Mononuclear cell (primary cell): ENCODE measurements around the gene PPP1R1A. TPM values are rescaled to one million over a fixed set of nuclear protein-coding genes. Genes with fewer than 3 reads are reported as not detected.

Experiments
- H3K27me3 ChIP-seq: 2 replicates; pipeline ENCODE4 v1.6.0; 2011; ENCODE audit warnings: low read length, control low read depth; ENCODE audit not compliant: insufficient read depth
- H3K4me1 ChIP-seq: 2 replicates; pipeline ENCODE4 v1.5.1; 2011; ENCODE audit warnings: mild to moderate bottlenecking, low read length, control low read depth; ENCODE audit not compliant: insufficient read depth
- H3K4me3 ChIP-seq: 2 replicates; pipeline ENCODE4 v1.5.1; 2011; ENCODE audit warnings: mild to moderate bottlenecking, low read length, moderate library complexity
- H3K9me3 ChIP-seq: 2 replicates; pipeline ENCODE4 v1.5.1; 2011; ENCODE audit warnings: low read depth, mild to moderate bottlenecking, control low read depth, low read length
- total RNA-seq: library from RNA; depleted of rRNA; stranded (reverse); fragments of >200 nt; gene quantifications from one replicate; pipeline ENCODE4 v1.2.3, GENCODE V29; 2012

The PPP1R1A gene
- total RNA-seq = not detected

GRCh38 chr12:54588110-54588889, at the start of gene PPP1R1A:
Gene PPP1R1A (minus strand): TSS chr12:54588659. CDS start chr12:54588488, 171 bp downstream.
- Histone ChIP-seq H3K27me3 (peaks cover 33% of the 10 kb centered on the region), H3K9me3 (no peaks in the 10 kb centered on the region), H3K4me1 (peaks cover 5% of the 10 kb centered on the region), H3K4me3 (no peak within 1 kb of the TSS)

- no peaks in the 10 kb centered on the region for H3K27me3 ChIP-seq
- no peaks in the 10 kb centered on the region for H3K9me3 ChIP-seq
Measured at GRCh38 chr12:54634795-54635194, 46.3 kb upstream of the PPP1R1A start, which contains the start of gene LACRT. Gene LACRT (minus strand): TSS chr12:54634895. CDS start chr12:54634841, 54 bp downstream.

GRCh38 chr12:54631988-54632728, 43.7 kb upstream of the PPP1R1A start:
- H3K4me1 ChIP-seq = no peaks in the 10 kb centered on the region
- H3K27me3 ChIP-seq = no peaks in the 10 kb centered on the region
- no peaks in the 10 kb centered on the region for H3K9me3 ChIP-seq
- H3K4me3 ChIP-seq = no peak overlapping the region

More at GRCh38 chr12:54634795-54635194, 46.3 kb upstream of the PPP1R1A start, which contains the start of gene LACRT:
- H3K4me1 ChIP-seq = no peaks in the 10 kb centered on the region
- no peak within 1 kb of the TSS for H3K4me3 ChIP-seq

- Histone ChIP-seq H3K4me3 (no peak overlapping the region), H3K9me3 (no peaks in the 10 kb centered on the region), H3K27me3 (no peaks in the 10 kb centered on the region), H3K4me1 (no peaks in the 10 kb centered on the region)
Measured at GRCh38 chr12:54631551-54631950, 43.1 kb upstream of the PPP1R1A start.

GRCh38 chr12:54629925-54630324, 41.5 kb upstream of the PPP1R1A start:
- Histone ChIP-seq H3K4me3 (no peak overlapping the region), H3K4me1 (no peaks in the 10 kb centered on the region), H3K27me3 (peaks cover 11% of the 10 kb centered on the region), H3K9me3 (no peaks in the 10 kb centered on the region)

GRCh38 chr12:54628186-54628846, 39.9 kb upstream of the PPP1R1A start:
- Histone ChIP-seq H3K4me1 (no peaks in the 10 kb centered on the region), H3K27me3 (peaks cover 17% of the 10 kb centered on the region), H3K4me3 (no peak overlapping the region), H3K9me3 (no peaks in the 10 kb centered on the region)

- Histone ChIP-seq H3K4me1 (no peaks in the 10 kb centered on the region), H3K9me3 (no peaks in the 10 kb centered on the region), H3K4me3 (no peak overlapping the region), H3K27me3 (peaks cover 20% of the 10 kb centered on the region)
Measured at GRCh38 chr12:54627304-54627703, 38.8 kb upstream of the PPP1R1A start.

- H3K27me3 ChIP-seq = peaks cover 25% of the 10 kb centered on the region
- H3K4me1 ChIP-seq = no peaks in the 10 kb centered on the region
- no peaks in the 10 kb centered on the region for H3K9me3 ChIP-seq
- no peak overlapping the region for H3K4me3 ChIP-seq
Measured at GRCh38 chr12:54625598-54625997, 37.1 kb upstream of the PPP1R1A start.

GRCh38 chr12:54624315-54625279, 36.1 kb upstream of the PPP1R1A start:
- no peaks in the 10 kb centered on the region for H3K4me1 ChIP-seq
- no peaks in the 10 kb centered on the region for H3K9me3 ChIP-seq
- no peak overlapping the region for H3K4me3 ChIP-seq
- H3K27me3 ChIP-seq = peaks cover 25% of the 10 kb centered on the region

- H3K27me3 ChIP-seq = peaks cover 28% of the 10 kb centered on the region
- no peaks in the 10 kb centered on the region for H3K4me1 ChIP-seq
- H3K9me3 ChIP-seq = no peaks in the 10 kb centered on the region
- H3K4me3 ChIP-seq = no peak overlapping the region
Measured at GRCh38 chr12:54622463-54623183, 34.2 kb upstream of the PPP1R1A start.

GRCh38 chr12:54616933-54617680, 28.6 kb upstream of the PPP1R1A start:
- Histone ChIP-seq H3K4me1 (peaks cover 6% of the 10 kb centered on the region), H3K4me3 (no peak overlapping the region), H3K9me3 (no peaks in the 10 kb centered on the region), H3K27me3 (peaks cover 18% of the 10 kb centered on the region)

- peaks cover 10% of the 10 kb centered on the region for H3K27me3 ChIP-seq
- H3K9me3 ChIP-seq = no peaks in the 10 kb centered on the region
- peaks cover 6% of the 10 kb centered on the region for H3K4me1 ChIP-seq
- H3K4me3 ChIP-seq = no peak overlapping the region
Measured at GRCh38 chr12:54612225-54612750, 23.8 kb upstream of the PPP1R1A start.

- no peak overlapping the region for H3K4me3 ChIP-seq
- peaks cover 6% of the 10 kb centered on the region for H3K4me1 ChIP-seq
- H3K27me3 ChIP-seq = peaks cover 10% of the 10 kb centered on the region
- H3K9me3 ChIP-seq = no peaks in the 10 kb centered on the region
Measured at GRCh38 chr12:54611715-54612149, 23.3 kb upstream of the PPP1R1A start.
